ENCODE results near the gene MPP3.

Gene MPP3

DNA sequence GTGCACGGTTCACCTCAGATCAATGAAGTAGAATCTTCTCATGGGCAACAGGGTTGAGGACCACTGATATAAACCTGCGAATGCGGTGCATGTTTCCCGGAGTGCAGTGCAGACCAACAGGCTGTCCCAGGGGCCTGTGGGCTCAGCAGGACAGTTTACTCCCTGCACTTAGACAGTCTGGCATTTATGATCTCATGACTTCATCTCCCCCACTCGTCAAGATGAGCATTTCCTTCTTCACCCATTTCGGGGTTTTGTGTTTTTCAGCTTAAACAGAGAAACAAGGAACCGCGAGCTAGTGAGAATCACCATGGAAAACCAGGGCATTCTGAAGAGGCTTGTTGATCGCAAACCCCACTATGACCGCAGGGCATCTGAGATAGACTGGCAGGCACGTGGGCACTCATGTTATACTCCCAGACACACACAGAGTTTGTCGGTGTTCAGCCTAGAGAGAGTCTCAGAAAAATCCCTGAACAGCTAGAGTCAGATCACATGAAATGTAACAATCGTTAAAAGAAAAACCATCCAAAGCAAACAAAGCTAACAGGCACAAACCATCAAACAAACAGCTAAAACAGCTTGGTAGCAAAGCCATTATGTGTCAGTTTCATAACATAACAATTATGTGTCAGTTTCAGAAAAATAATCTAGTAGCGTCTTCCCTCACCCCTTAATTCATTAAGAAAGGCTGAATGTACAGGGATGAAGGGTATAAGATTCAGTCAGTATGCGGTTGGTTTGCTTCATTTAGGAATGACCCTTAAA is 49.8 kb downstream of the MPP3 start:
- peaks cover 4% of the 10 kb centered on the region in 2 donors for H3K4me1 ChIP-seq (ENCODE audit: control insufficient read depth in 2 of 2, insufficient read depth in 1 of 2, low read depth in 1 of 2, low read length in 2 of 2)
- no peak overlapping the region for H3K27ac ChIP-seq (replicated peaks; ENCODE audit: low read length)
- no peak overlapping the region for H3K4me2 ChIP-seq (ENCODE audit: insufficient read depth, low read length, poor library complexity, severe bottlenecking)
- no peak overlapping the region for H2AK5ac ChIP-seq (ENCODE audit: low read depth, low read length)
- no peak overlapping the region for H2AFZ ChIP-seq (ENCODE audit: low read length)
- H3K4ac ChIP-seq (ENCODE audit: low read length): no peak overlapping the region
- peaks cover 0 to 45% (median 14%) of the 10 kb centered on the region in 3 experiments for H3K27me3 ChIP-seq (ENCODE audit: control insufficient read depth in 3 of 3, insufficient read depth in 3 of 3, low read depth in 1 of 3, low read length in 3 of 3)
- no peak overlapping the region for H4K91ac ChIP-seq (ENCODE audit: low read depth, low read length, poor library complexity)
- no peak overlapping the region for H3K14ac ChIP-seq (ENCODE audit: low read length)
- no peak overlapping the region for H4K8ac ChIP-seq (ENCODE audit: low read depth, low read length)
- DNase-seq (ENCODE audit: low spot score): no peak
- no peak overlapping the region for H2BK15ac ChIP-seq (ENCODE audit: low read length)
- no peak overlapping the region for H2BK5ac ChIP-seq (ENCODE audit: low read length)
- H2BK12ac ChIP-seq (ENCODE audit: low read length): no peak overlapping the region
- no peak overlapping the region for H2BK120ac ChIP-seq (ENCODE audit: low read depth, low read length)
- no peaks in the 10 kb centered on the region for H3K36me3 ChIP-seq (replicated peaks in 1 of 2; ENCODE audit: control insufficient read depth in 2 of 2, insufficient read depth in 2 of 2, low read length in 2 of 2)
- WGBS, 2 donors (ENCODE audit: extremely low coverage in 2 of 2, insufficient read length in 2 of 2, insufficient replicate concordance in 1 of 2): no CpG with 5 or more reads among the region's 15 CpGs
- no peak overlapping the region for H3K9ac ChIP-seq (ENCODE audit: low read depth, low read length, poor library complexity)
- no peak overlapping the region for H3K18ac ChIP-seq (ENCODE audit: low read length)
- H3K4me3 ChIP-seq (ENCODE audit: low read length in 2 of 2): no peak overlapping the region
- H3K23ac ChIP-seq (ENCODE audit: low read depth, low read length, poor library complexity): no peak overlapping the region
- H3K79me1 ChIP-seq (ENCODE audit: low read depth, low read length): no peaks in the 10 kb centered on the region
- H3K9me3 ChIP-seq (replicated peaks in 1 of 2; ENCODE audit: control insufficient read depth in 2 of 2, insufficient read depth in 1 of 2, low read depth in 1 of 2, low read length in 2 of 2): no peaks in the 10 kb centered on the region

DNA sequence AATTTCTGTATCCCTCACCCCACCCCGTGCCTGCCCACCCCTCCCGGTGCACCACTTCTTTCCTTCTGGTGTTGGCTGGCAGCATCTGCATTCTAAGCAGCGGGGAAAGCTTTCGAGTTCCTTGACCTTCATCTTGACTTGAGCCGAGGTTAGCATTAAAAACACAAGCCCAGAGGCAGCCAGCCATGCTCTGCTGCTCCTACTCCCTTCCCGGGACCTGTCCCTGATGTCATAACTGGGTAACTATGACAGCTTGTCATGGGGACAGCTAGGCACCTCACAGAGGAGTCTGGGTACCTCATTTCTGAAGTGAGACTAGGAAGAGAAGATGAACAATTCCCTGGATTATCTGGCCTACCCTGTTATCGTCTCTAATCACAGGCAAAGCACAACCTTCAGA is 52.8 kb downstream of the MPP3 start, which contains the start of gene CFAP97D1:
TSS of gene CFAP97D1 (plus strand) at position 301 of the 400 bp plus-strand sequence. CDS start at position 329, 28 bp downstream.
- no peak within 1 kb of the TSS for H3K4ac ChIP-seq (ENCODE audit: low read length)
- H3K27me3 ChIP-seq (ENCODE audit: control insufficient read depth in 3 of 3, insufficient read depth in 3 of 3, low read depth in 1 of 3, low read length in 3 of 3): peaks cover 0 to 45% (median 14%) of the 10 kb centered on the region in 3 experiments
- H3K4me2 ChIP-seq (ENCODE audit: insufficient read depth, low read length, poor library complexity, severe bottlenecking): peak within 1 kb of the TSS; percentile 66
- peak within 1 kb of the TSS; percentile 31 for H3K23ac ChIP-seq (ENCODE audit: low read depth, low read length, poor library complexity)
- H3K36me3 ChIP-seq (replicated peaks in 1 of 2; ENCODE audit: control insufficient read depth in 2 of 2, insufficient read depth in 2 of 2, low read length in 2 of 2): peaks cover 3% of the 10 kb centered on the region in 2 donors
- H2AK5ac ChIP-seq (ENCODE audit: low read depth, low read length): no peak within 1 kb of the TSS
- H3K9me3 ChIP-seq (replicated peaks in 1 of 2; ENCODE audit: control insufficient read depth in 2 of 2, insufficient read depth in 1 of 2, low read depth in 1 of 2, low read length in 2 of 2): no peaks in the 10 kb centered on the region
- DNase-seq (ENCODE audit: low spot score): no peak
- no CpG with 5 or more reads among the region's 7 CpGs for WGBS, 2 donors (ENCODE audit: extremely low coverage in 2 of 2, insufficient read length in 2 of 2, insufficient replicate concordance in 1 of 2)
- peaks cover 5% of the 10 kb centered on the region for H3K79me1 ChIP-seq (ENCODE audit: low read depth, low read length)
- no peak within 1 kb of the TSS for H2BK15ac ChIP-seq (ENCODE audit: low read length)
- H2BK120ac ChIP-seq (ENCODE audit: low read depth, low read length): no peak within 1 kb of the TSS
- no peak within 1 kb of the TSS for H4K8ac ChIP-seq (ENCODE audit: low read depth, low read length)
- H3K9ac ChIP-seq (ENCODE audit: low read depth, low read length, poor library complexity): peak within 1 kb of the TSS; percentile 26
- H3K4me3 ChIP-seq (ENCODE audit: low read length in 2 of 2): peak within 1 kb of the TSS; percentile 88 to 95
- H2AFZ ChIP-seq (ENCODE audit: low read length): peak within 1 kb of the TSS; percentile 98
- H3K14ac ChIP-seq (ENCODE audit: low read length): no peak within 1 kb of the TSS
- H3K4me1 ChIP-seq (ENCODE audit: control insufficient read depth in 2 of 2, insufficient read depth in 1 of 2, low read depth in 1 of 2, low read length in 2 of 2): peaks cover 4% of the 10 kb centered on the region in 2 donors
- no peak within 1 kb of the TSS for H3K18ac ChIP-seq (ENCODE audit: low read length)
- H3K27ac ChIP-seq (replicated peaks; ENCODE audit: low read length): no peak within 1 kb of the TSS
- H2BK12ac ChIP-seq (ENCODE audit: low read length): no peak within 1 kb of the TSS
- H4K91ac ChIP-seq (ENCODE audit: low read depth, low read length, poor library complexity): no peak within 1 kb of the TSS
- no peak within 1 kb of the TSS for H2BK5ac ChIP-seq (ENCODE audit: low read length)

DNA sequence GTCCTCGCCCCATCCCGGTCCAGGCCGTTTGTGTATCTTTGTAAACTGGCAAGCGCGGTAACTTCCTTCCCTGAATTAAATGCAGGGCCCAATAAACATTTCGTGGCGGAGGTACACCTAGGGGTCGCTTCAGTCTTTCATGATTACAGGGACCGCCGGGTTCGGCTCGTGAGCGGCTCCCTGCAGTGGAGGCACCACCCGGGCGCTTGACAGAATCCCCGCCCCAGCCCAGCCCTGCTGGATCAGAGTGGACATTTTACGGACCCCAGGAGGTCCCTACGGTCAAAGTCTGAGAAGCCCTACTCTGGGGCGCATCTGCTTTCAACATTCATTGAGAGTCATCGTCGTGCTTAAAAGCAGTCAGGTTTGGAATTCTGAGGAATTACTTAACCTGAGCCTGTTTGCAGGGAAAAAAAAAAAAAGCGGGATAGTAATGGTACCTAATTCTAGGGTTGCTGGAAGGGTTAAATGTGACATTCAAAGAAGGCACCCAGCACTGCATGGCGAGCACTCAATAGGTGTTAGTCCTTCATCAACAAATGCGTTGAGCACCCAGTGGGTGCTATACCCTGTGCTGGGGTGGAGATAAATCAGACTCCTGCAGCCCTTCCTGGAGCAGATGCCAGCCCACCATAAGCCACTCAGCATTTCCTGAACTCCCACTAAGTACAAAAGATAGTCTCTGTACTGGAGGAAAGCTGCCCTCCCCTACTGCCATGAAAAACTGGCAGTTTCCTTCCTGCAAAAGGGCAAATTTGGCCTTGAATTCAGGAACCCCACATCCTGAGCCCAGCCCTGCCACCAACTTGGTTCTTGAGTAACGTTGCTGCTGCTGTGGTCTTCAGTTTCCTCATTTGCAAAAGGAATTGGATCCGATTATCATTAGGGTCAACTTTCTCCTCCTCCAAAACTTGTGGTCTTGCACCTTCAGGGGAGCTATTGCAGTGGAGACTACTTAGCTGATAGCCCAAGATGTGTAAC is 53.5 kb downstream of the MPP3 start:
- no peak overlapping the region for H3K14ac ChIP-seq (ENCODE audit: low read length)
- H2AK5ac ChIP-seq (ENCODE audit: low read depth, low read length): no peak overlapping the region
- peak overlapping the region; percentile 98 for H2AFZ ChIP-seq (ENCODE audit: low read length)
- no peaks in the 10 kb centered on the region for H3K9me3 ChIP-seq (replicated peaks in 1 of 2; ENCODE audit: control insufficient read depth in 2 of 2, insufficient read depth in 1 of 2, low read depth in 1 of 2, low read length in 2 of 2)
- H4K8ac ChIP-seq (ENCODE audit: low read depth, low read length): no peak overlapping the region
- H3K4me3 ChIP-seq (ENCODE audit: low read length in 2 of 2): peak overlapping the region; percentile 88 to 95
- H3K4me1 ChIP-seq (ENCODE audit: control insufficient read depth in 2 of 2, insufficient read depth in 1 of 2, low read depth in 1 of 2, low read length in 2 of 2): peaks cover 4% of the 10 kb centered on the region in 2 donors
- H3K23ac ChIP-seq (ENCODE audit: low read depth, low read length, poor library complexity): peak overlapping the region; percentile 90
- H3K79me1 ChIP-seq (ENCODE audit: low read depth, low read length): peaks cover 5% of the 10 kb centered on the region
- DNase-seq (ENCODE audit: low spot score): peak; percentile 48
- H3K36me3 ChIP-seq (replicated peaks in 1 of 2; ENCODE audit: control insufficient read depth in 2 of 2, insufficient read depth in 2 of 2, low read length in 2 of 2): peaks cover 7 to 9% of the 10 kb centered on the region in 2 donors
- no peak overlapping the region for H4K91ac ChIP-seq (ENCODE audit: low read depth, low read length, poor library complexity)
- peak overlapping the region; percentile 66 for H3K4me2 ChIP-seq (ENCODE audit: insufficient read depth, low read length, poor library complexity, severe bottlenecking)
- H3K4ac ChIP-seq (ENCODE audit: low read length): no peak overlapping the region
- no peak overlapping the region for H2BK5ac ChIP-seq (ENCODE audit: low read length)
- peak overlapping the region; percentile 26 for H3K9ac ChIP-seq (ENCODE audit: low read depth, low read length, poor library complexity)
- H3K27me3 ChIP-seq (ENCODE audit: control insufficient read depth in 3 of 3, insufficient read depth in 3 of 3, low read depth in 1 of 3, low read length in 3 of 3): peaks cover 0 to 45% (median 14%) of the 10 kb centered on the region in 3 experiments
- WGBS, 2 donors (ENCODE audit: extremely low coverage in 2 of 2, insufficient read length in 2 of 2, insufficient replicate concordance in 1 of 2): no CpG with 5 or more reads among the region's 26 CpGs
- H2BK15ac ChIP-seq (ENCODE audit: low read length): no peak overlapping the region
- H3K18ac ChIP-seq (ENCODE audit: low read length): no peak overlapping the region
- H2BK12ac ChIP-seq (ENCODE audit: low read length): no peak overlapping the region
- H3K27ac ChIP-seq (replicated peaks; ENCODE audit: low read length): no peak overlapping the region
- H2BK120ac ChIP-seq (ENCODE audit: low read depth, low read length): no peak overlapping the region
